HepG2 (cell line): ENCODE results near the gene CABP4. TPM values are rescaled to one million over a fixed set of nuclear protein-coding genes. Genes with fewer than 3 reads are reported as not detected.

ENCODE experiments used
- ARNT2 ChIP-seq: sonication (generic); formaldehyde crosslinking; IDR thresholded peaks from 2 replicates; pipeline ENCODE4 v1.8.0; 2022; ENCODE audit warnings: mild to moderate bottlenecking, low read depth, missing genetic modification reagents, moderate library complexity
- ATF2 ChIP-seq: sonication (generic); formaldehyde crosslinking; IDR thresholded peaks from 2 replicates; pipeline ENCODE4 v1.4.0; 2020; ENCODE audit warnings: missing genetic modification reagents
- BORCS8-MEF2B ChIP-seq: sonication (generic); formaldehyde crosslinking; IDR thresholded peaks from 2 replicates; pipeline ENCODE4 v1.8.0; 2022; ENCODE audit warnings: mild to moderate bottlenecking, missing genetic modification reagents
- CBX5 ChIP-seq: sonication (generic); formaldehyde crosslinking; IDR thresholded peaks from 2 replicates; pipeline ENCODE4 v1.4.0; 2020; ENCODE audit warnings: missing genetic modification reagents, borderline replicate concordance
- CTCF ChIP-seq: sonication (generic); formaldehyde crosslinking; IDR thresholded peaks from 2 replicates; pipeline ENCODE4 v1.5.0; 2020; ENCODE audit warnings: mild to moderate bottlenecking, missing genetic modification reagents, moderate library complexity
- DRAP1 ChIP-seq: IDR thresholded peaks from 2 replicates; pipeline ENCODE4 v1.6.1; 2016; ENCODE audit warnings: missing genetic modification reagents, missing compliant biosample characterization
- FOXA3 ChIP-seq: IDR thresholded peaks from 2 replicates; pipeline ENCODE4 v1.6.1; 2016; ENCODE audit warnings: missing genetic modification reagents, missing compliant biosample characterization
- HNRNPLL ChIP-seq: fragments of 200-400 bp; formaldehyde crosslinking; IDR thresholded peaks from 2 replicates; pipeline ENCODE4 v1.6.1; 2017; ENCODE audit warnings: mild to moderate bottlenecking, low read depth, low read length; ENCODE audit not compliant: poor library complexity, severe bottlenecking
- ISX ChIP-seq: sonication (generic); formaldehyde crosslinking; conservative IDR thresholded peaks from 2 replicates; pipeline ENCODE4 v1.5.0; 2020; ENCODE audit warnings: missing genetic modification reagents
- LCORL ChIP-seq, 2 experiments: fragments of 450-650 bp in 1 of 2; sonication (generic) in 1 of 2; formaldehyde crosslinking in 1 of 2; IDR thresholded peaks; 2 replicates each; pipeline versions ENCODE4 v1.5.0 to v1.6.1; 2017 to 2020; ENCODE audit warnings: antibody characterized with exemption in 1 of 2, missing genetic modification reagents in 1 of 2
- MNT ChIP-seq: fragments of 450-650 bp; IDR thresholded peaks from 2 replicates; pipeline ENCODE4 v1.6.1; 2016
- PHF20 ChIP-seq: sonication (generic); formaldehyde crosslinking; IDR thresholded peaks from 2 replicates; pipeline ENCODE4 v1.5.0; 2020; ENCODE audit warnings: mild to moderate bottlenecking, missing genetic modification reagents
- SP4 ChIP-seq: sonication (generic); formaldehyde crosslinking; IDR thresholded peaks from 2 replicates; pipeline ENCODE4 v1.8.1; 2023; ENCODE audit warnings: mild to moderate bottlenecking, missing genetic modification reagents
- THAP9 ChIP-seq: sonication (generic); formaldehyde crosslinking; IDR thresholded peaks from 2 replicates; pipeline ENCODE4; 2020; ENCODE audit warnings: missing genetic modification reagents, mild to moderate bottlenecking, borderline replicate concordance
- ZNF34 ChIP-seq: sonication (generic); formaldehyde crosslinking; IDR thresholded peaks from 2 replicates; pipeline ENCODE4 v1.4.0; 2020; ENCODE audit warnings: mild to moderate bottlenecking, missing genetic modification reagents, borderline replicate concordance
- ZNF501 ChIP-seq: sonication (generic); formaldehyde crosslinking; IDR thresholded peaks from 2 replicates; pipeline ENCODE4 v1.5.1; 2020; ENCODE audit warnings: mild to moderate bottlenecking, moderate library complexity, missing genetic modification reagents
- ZNF614 ChIP-seq: IDR thresholded peaks from 2 replicates; pipeline ENCODE4 v1.6.1; 2018; ENCODE audit warnings: missing biosample characterization, missing genetic modification reagents, inconsistent platforms, borderline replicate concordance
- ZNF709 ChIP-seq: sonication (generic); formaldehyde crosslinking; IDR thresholded peaks from 2 replicates; pipeline ENCODE4 v1.5.0; 2020; ENCODE audit warnings: mild to moderate bottlenecking, missing genetic modification reagents
- ZNF792 ChIP-seq: IDR thresholded peaks from 2 replicates; pipeline ENCODE4 v1.6.1; 2016
- ZNF850 ChIP-seq: sonication (generic); formaldehyde crosslinking; conservative IDR thresholded peaks from 2 replicates; pipeline ENCODE4 v1.9.0; 2021; ENCODE audit warnings: mild to moderate bottlenecking, missing genetic modification reagents
- ZSCAN20 ChIP-seq: sonication (generic); formaldehyde crosslinking; IDR thresholded peaks from 2 replicates; pipeline ENCODE4 v1.4.0; 2020; ENCODE audit warnings: missing genetic modification reagents, mild to moderate bottlenecking, borderline replicate concordance
- polyA plus RNA-seq, 8 experiments: library from polyadenylated mRNA; depleted of rRNA in 3 of 8; stranded (reverse) in 7 of 8; unstranded in 1 of 8; fragments of >200 nt; fragmentation: Illumina TruSeq in 4 of 8; extraction: Trizol in 4 of 8; gene quantifications; 2 replicates each; pipeline versions ENCODE4 v1.2.1 to v1.2.3, GENCODE V29; 2011 to 2016; ENCODE audit warnings: low read depth in 4 of 8, missing spikeins in 1 of 8, mixed read lengths in 1 of 8; ENCODE audit not compliant: insufficient read depth in 1 of 8
- total RNA-seq, 5 experiments: library from RNA; depleted of rRNA; stranded (reverse); fragments of >200 nt; fragmentation: Illumina TruSeq; extraction: Trizol; gene quantifications; 2 replicates each; pipeline ENCODE4 v1.2.3, GENCODE V29; 2016; ENCODE audit warnings: low read depth in 1 of 5

Gene CABP4
- total and polyA plus RNA-seq, 2 of the 13 experiments (the other 11 are each of a cell fraction or from before 2014, with no cell fraction given), result not detected

GRCh38 chr11:67508486-67509121 lies 53.5 kb downstream of the CABP4 start (continued):
- TF ChIP-seq ZNF34, result peak; percentile 25; the same call in 1 of the 2 replicates
- TF ChIP-seq CBX5, result peak; percentile 35; the same call in 1 of the 2 replicates
- no peak for TF ChIP-seq ZNF792 (CRISPR knock-in tag)
- TF ChIP-seq DRAP1 (CRISPR knock-in tag), result no peak
- peak; percentile 73 for TF ChIP-seq ZSCAN20 (CRISPR knock-in tag)
- no peak for TF ChIP-seq LCORL (IDR thresholded peaks at IDR 0.05)
- 0 out of 2 replicates have a peak, but pooled peaks have one; percentile 12 for TF ChIP-seq LCORL (CRISPR knock-in tag; IDR thresholded peaks at IDR 0.05)
- no peak for TF ChIP-seq ZNF501 (CRISPR knock-in tag)
- TF ChIP-seq PHF20, result peak; percentile 67
- TF ChIP-seq FOXA3 (CRISPR knock-in tag), result peak; percentile 19; the same call in 1 of the 2 replicates
- TF ChIP-seq ISX (CRISPR knock-in tag), result 0 out of 2 replicates have a peak, but pooled peaks have one; percentile 18
- no peak for TF ChIP-seq ZNF709 (CRISPR knock-in tag)
- peak; percentile 83 for TF ChIP-seq SP4 (CRISPR knock-in tag)
- TF ChIP-seq ARNT2 (CRISPR knock-in tag), result 0 out of 2 replicates have a peak, but pooled peaks have one; percentile 54
- TF ChIP-seq CTCF, result peak; percentile 19; the same call in 1 of the 2 replicates
- 0 out of 2 replicates have a peak, but pooled peaks have one; percentile 26 for TF ChIP-seq ZNF614 (CRISPR knock-in tag)
- TF ChIP-seq ATF2, result peak; percentile 89
- TF ChIP-seq HNRNPLL, result peak; percentile 39
- peak; percentile 54 for TF ChIP-seq MNT
- TF ChIP-seq THAP9 (CRISPR knock-in tag), result peak; percentile 40; the same call in 1 of the 2 replicates
- TF ChIP-seq ZNF850 (CRISPR knock-in tag), result 0 out of 2 replicates have a peak, but pooled peaks have one; percentile 67
- peak; percentile 23; the same call in 1 of the 2 replicates for TF ChIP-seq BORCS8-MEF2B
